ENCODE measurements around the gene GMPPA.

GMPPA gene

GRCh38 chr2:219539926-219540678, 41.4 kb downstream of the GMPPA start:
- no peak for TF ChIP-seq TAF1 (IDR thresholded peaks at IDR 0.05; ENCODE audit: borderline replicate concordance, low read depth, low read length)
- no peak for TF ChIP-seq POLR2A (IDR thresholded peaks at IDR 0.05; ENCODE audit: low read depth, low read length)
- TF ChIP-seq POLR2AphosphoS5 (IDR thresholded peaks at IDR 0.05; ENCODE audit: low read depth, low read length): no peak
- no peak for FAIRE-seq
- no peak for DNase-seq (ENCODE audit: insufficient read length)

GRCh38 chr2:219540784-219541504, 42.3 kb downstream of the GMPPA start:
- no peak for TF ChIP-seq POLR2A (IDR thresholded peaks at IDR 0.05; ENCODE audit: low read depth, low read length)
- DNase-seq (ENCODE audit: insufficient read length): no peak
- no peak for FAIRE-seq

- TF ChIP-seq POLR2AphosphoS5 (IDR thresholded peaks at IDR 0.05; ENCODE audit: low read depth, low read length) (no peak), TAF1 (IDR thresholded peaks at IDR 0.05; ENCODE audit: borderline replicate concordance, low read depth, low read length) (no peak), POLR2A (IDR thresholded peaks at IDR 0.05; ENCODE audit: low read depth, low read length) (no peak)
- DNase-seq (ENCODE audit: insufficient read length) (peak; percentile 91), FAIRE-seq (peak; percentile 98)
Measured at GRCh38 chr2:219541611-219542180, 43.0 kb downstream of the GMPPA start.

GRCh38 chr2:219542931-219543595, 44.4 kb downstream of the GMPPA start:
- FAIRE-seq: peak; percentile 40
- peak; percentile 45 for DNase-seq (ENCODE audit: insufficient read length)
- TF ChIP-seq POLR2AphosphoS5 (IDR thresholded peaks at IDR 0.05; ENCODE audit: low read depth, low read length) (no peak), POLR2A (IDR thresholded peaks at IDR 0.05; ENCODE audit: low read depth, low read length) (no peak), TAF1 (IDR thresholded peaks at IDR 0.05; ENCODE audit: borderline replicate concordance, low read depth, low read length) (no peak)

- peak; percentile 98 for FAIRE-seq
- TF ChIP-seq TAF1 (IDR thresholded peaks at IDR 0.05; ENCODE audit: borderline replicate concordance, low read depth, low read length) (no peak), POLR2A (IDR thresholded peaks at IDR 0.05; ENCODE audit: low read depth, low read length) (no peak), POLR2AphosphoS5 (IDR thresholded peaks at IDR 0.05; ENCODE audit: low read depth, low read length) (no peak)
- DNase-seq (ENCODE audit: insufficient read length): peak; percentile 99
Measured at GRCh38 chr2:219543596-219544358, 45.1 kb downstream of the GMPPA start, which contains the start of the genes CHPF and TMEM198. TSS of gene CHPF (minus strand) at chr2:219543809. CDS start at chr2:219543538, 271 bp downstream. TSS of gene TMEM198 (plus strand) at chr2:219544028. CDS start at chr2:219544728, 700 bp downstream.

GRCh38 chr2:219544567-219544966, 45.9 kb downstream of the GMPPA start:
- TF ChIP-seq TAF1 (IDR thresholded peaks at IDR 0.05; ENCODE audit: borderline replicate concordance, low read depth, low read length) (no peak), POLR2A (IDR thresholded peaks at IDR 0.05; ENCODE audit: low read depth, low read length) (no peak), POLR2AphosphoS5 (IDR thresholded peaks at IDR 0.05; ENCODE audit: low read depth, low read length) (no peak)
- FAIRE-seq (no peak), DNase-seq (ENCODE audit: insufficient read length) (no peak)

- no peak for FAIRE-seq
- TF ChIP-seq TAF1 (IDR thresholded peaks at IDR 0.05; ENCODE audit: borderline replicate concordance, low read depth, low read length) (no peak), POLR2A (IDR thresholded peaks at IDR 0.05; ENCODE audit: low read depth, low read length) (no peak), POLR2AphosphoS5 (IDR thresholded peaks at IDR 0.05; ENCODE audit: low read depth, low read length) (no peak)
Measured at GRCh38 chr2:219545295-219545942, 46.7 kb downstream of the GMPPA start.

GRCh38 chr2:219545943-219546352, 47.3 kb downstream of the GMPPA start:
- DNase-seq (ENCODE audit: insufficient read length) (no peak), FAIRE-seq (no peak)
- no peak for TF ChIP-seq POLR2A (IDR thresholded peaks at IDR 0.05; ENCODE audit: low read depth, low read length)
- TF ChIP-seq POLR2AphosphoS5 (IDR thresholded peaks at IDR 0.05; ENCODE audit: low read depth, low read length): no peak
- no peak for TF ChIP-seq TAF1 (IDR thresholded peaks at IDR 0.05; ENCODE audit: borderline replicate concordance, low read depth, low read length)

More at GRCh38 chr2:219545295-219545942, 46.7 kb downstream of the GMPPA start:
- DNase-seq (ENCODE audit: insufficient read length): no peak

- no peak for FAIRE-seq
Measured at GRCh38 chr2:219547621-219548020, 48.9 kb downstream of the GMPPA start.

GRCh38 chr2:219548990-219549389, 50.3 kb downstream of the GMPPA start:
- FAIRE-seq (no peak), DNase-seq (ENCODE audit: insufficient read length) (no peak)
- TF ChIP-seq POLR2AphosphoS5 (IDR thresholded peaks at IDR 0.05; ENCODE audit: low read depth, low read length) (no peak), TAF1 (IDR thresholded peaks at IDR 0.05; ENCODE audit: borderline replicate concordance, low read depth, low read length) (no peak), POLR2A (IDR thresholded peaks at IDR 0.05; ENCODE audit: low read depth, low read length) (no peak)

More at GRCh38 chr2:219547621-219548020, 48.9 kb downstream of the GMPPA start:
- TF ChIP-seq POLR2AphosphoS5 (IDR thresholded peaks at IDR 0.05; ENCODE audit: low read depth, low read length): no peak
- DNase-seq (ENCODE audit: insufficient read length): no peak
